GM12874 (cell line): Measurements from ENCODE around the gene SHQ1.

Experiments used
- CTCF ChIP-seq: IDR thresholded peaks from 2 replicates; pipeline ENCODE4 v1.5.1; 2011; ENCODE audit warnings: low read depth, mild to moderate bottlenecking, control low read depth, low read length, moderate library complexity; ENCODE audit not compliant: insufficient read depth

The SHQ1 gene

GRCh38 chr3:72798552-72799195 is 49.6 kb downstream of the SHQ1 start:
- TF ChIP-seq CTCF = no peak

GRCh38 chr3:72797773-72798543 is 50.3 kb downstream of the SHQ1 start:
- TF ChIP-seq CTCF = no peak

- TF ChIP-seq CTCF = no peak
Measured at GRCh38 chr3:72794079-72794478, 54.2 kb downstream of the SHQ1 start.

GRCh38 chr3:72791161-72791560 is 57.1 kb downstream of the SHQ1 start:
- no peak for TF ChIP-seq CTCF

- no peak for TF ChIP-seq CTCF
Measured at GRCh38 chr3:72789786-72790185, 58.5 kb downstream of the SHQ1 start.

- no peak for TF ChIP-seq CTCF
Measured at GRCh38 chr3:72786668-72787067, 61.6 kb downstream of the SHQ1 start.

GRCh38 chr3:72784226-72784625 is 64.0 kb downstream of the SHQ1 start:
- TF ChIP-seq CTCF = no peak
